Neuronal stem cell (in vitro differentiated cells): ENCODE data around the gene TKTL1.
A peak's percentile ranks its signal among the peaks of the same experiment; 100 is the strongest.

Source experiments
- DNase-seq: peaks from one replicate; pipeline ENCODE4 v3.0.0-alpha.2; 2013; ENCODE audit warnings: low spot score
- H2AFZ ChIP-seq: one replicate; pipeline ENCODE4 v1.6.1; 2013; ENCODE audit warnings: mild to moderate bottlenecking, low read length, inconsistent platforms
- H2AK5ac ChIP-seq: 2 replicates; pipeline ENCODE4 v1.6.1; 2013; ENCODE audit warnings: low read depth, mild to moderate bottlenecking, inconsistent platforms, low read length, moderate library complexity, mixed read lengths
- H2BK120ac ChIP-seq: 2 replicates; pipeline ENCODE4 v1.6.1; 2013; ENCODE audit warnings: low read depth, mild to moderate bottlenecking, inconsistent platforms, low read length, moderate library complexity, mixed read lengths
- H2BK12ac ChIP-seq: one replicate; pipeline ENCODE4 v1.6.1; 2013; ENCODE audit warnings: low read length, inconsistent platforms
- H2BK15ac ChIP-seq: 2 replicates; pipeline ENCODE4 v1.6.1; 2013; ENCODE audit warnings: mild to moderate bottlenecking, low read length, inconsistent platforms, mixed read lengths
- H2BK5ac ChIP-seq: one replicate; pipeline ENCODE4 v1.6.1; 2013; ENCODE audit warnings: inconsistent platforms, mild to moderate bottlenecking, low read length, moderate library complexity
- H3K14ac ChIP-seq: one replicate; pipeline ENCODE4 v1.6.1; 2013; ENCODE audit warnings: low read length, inconsistent platforms
- H3K18ac ChIP-seq: 2 replicates; pipeline ENCODE4 v1.6.1; 2013; ENCODE audit warnings: low read length, inconsistent platforms
- H3K23ac ChIP-seq: 2 replicates; pipeline ENCODE4 v1.6.1; 2013; ENCODE audit warnings: low read depth, mild to moderate bottlenecking, mixed read lengths, low read length, inconsistent platforms; ENCODE audit not compliant: poor library complexity
- H3K27ac ChIP-seq: replicated peaks from 3 replicates; pipeline ENCODE4 v1.5.1; 2013; ENCODE audit warnings: low read length, inconsistent platforms
- H3K27me3 ChIP-seq, 3 experiments: 2 replicates each; pipeline ENCODE4 v1.6.1; 2013; ENCODE audit warnings: low read length in 3 of 3, mild to moderate bottlenecking in 2 of 3, inconsistent platforms in 1 of 3, low read depth in 1 of 3, mixed read lengths in 1 of 3, moderate library complexity in 1 of 3; ENCODE audit not compliant: control insufficient read depth in 3 of 3, insufficient read depth in 3 of 3
- H3K36me3 ChIP-seq, 2 donors: replicated peaks in 1 of 2; 2 replicates each; pipeline ENCODE4 v1.6.1; 2013; ENCODE audit warnings: low read length in 2 of 2; ENCODE audit not compliant: control insufficient read depth in 2 of 2, insufficient read depth in 2 of 2
- H3K4ac ChIP-seq: 2 replicates; pipeline ENCODE4 v1.6.1; 2013; ENCODE audit warnings: inconsistent platforms, mild to moderate bottlenecking, low read length, moderate library complexity
- H3K4me1 ChIP-seq, 2 donors: 1 replicate in 1 of 2; 2 replicates in 1 of 2; pipeline ENCODE4 v1.6.1; 2013; ENCODE audit warnings: low read length in 2 of 2, low read depth in 1 of 2; ENCODE audit not compliant: control insufficient read depth in 2 of 2, insufficient read depth in 1 of 2
- H3K4me2 ChIP-seq: one replicate; pipeline ENCODE4 v1.6.1; 2013; ENCODE audit warnings: mild to moderate bottlenecking, low read length, inconsistent platforms; ENCODE audit not compliant: insufficient read depth, poor library complexity, severe bottlenecking
- H3K4me3 ChIP-seq, 2 donors: 2 replicates each; pipeline ENCODE4 v1.5.1; 2013; ENCODE audit warnings: low read length in 2 of 2, mild to moderate bottlenecking in 2 of 2, inconsistent platforms in 1 of 2, moderate library complexity in 1 of 2
- H3K79me1 ChIP-seq: one replicate; pipeline ENCODE4 v1.6.1; 2013; ENCODE audit warnings: low read depth, mild to moderate bottlenecking, inconsistent platforms, low read length, moderate library complexity
- H3K9ac ChIP-seq: one replicate; pipeline ENCODE4 v1.6.1; 2013; ENCODE audit warnings: mild to moderate bottlenecking, low read depth, low read length, inconsistent platforms; ENCODE audit not compliant: poor library complexity
- H3K9me3 ChIP-seq, 2 donors: replicated peaks in 1 of 2; 2 replicates each; pipeline versions ENCODE3 to v1.6.1; 2013; ENCODE audit warnings: low read length in 2 of 2, mild to moderate bottlenecking in 2 of 2, inconsistent platforms in 1 of 2, low read depth in 1 of 2, mixed read lengths in 1 of 2, moderate library complexity in 1 of 2; ENCODE audit not compliant: control insufficient read depth in 2 of 2, insufficient read depth in 1 of 2
- H4K8ac ChIP-seq: one replicate; pipeline ENCODE4 v1.6.1; 2013; ENCODE audit warnings: low read depth, mild to moderate bottlenecking, inconsistent platforms, low read length, moderate library complexity
- H4K91ac ChIP-seq: one replicate; pipeline ENCODE4 v1.6.1; 2013; ENCODE audit warnings: low read length, low read depth, mild to moderate bottlenecking, inconsistent platforms; ENCODE audit not compliant: poor library complexity
- WGBS, 2 donors: extraction: QIAGEN DNeasy Blood & Tissue Kit; methylation state at CpG; one replicate each; pipeline ENCODE4 v1.1.7; 2013; ENCODE audit warnings: missing lambda C conversion rate in 2 of 2, mixed read lengths in 1 of 2; ENCODE audit not compliant: insufficient read length in 2 of 2, insufficient replicate concordance in 1 of 2; ENCODE audit errors: extremely low coverage in 2 of 2; 5-methylcytosine and 5-hydroxymethylcytosine counted together

TKTL1 gene

GRCh38 chrX:154376774-154377173 lies 81.2 kb downstream of the TKTL1 start:
- Histone ChIP-seq H3K27me3 (no peaks in the 10 kb centered on the region), H2BK15ac (no peak overlapping the region), H3K36me3 (peaks cover 0 to 14% of the 10 kb centered on the region in 2 donors), H3K23ac (no peak overlapping the region), H2BK5ac (no peak overlapping the region), H3K14ac (no peak overlapping the region), H3K4ac (no peak overlapping the region), H3K4me1 (peaks cover 21 to 22% of the 10 kb centered on the region in 2 donors), H3K79me1 (peaks cover 2% of the 10 kb centered on the region), H3K27ac (no peak overlapping the region), H3K18ac (no peak overlapping the region), H2AK5ac (peak overlapping the region; percentile 13), H4K91ac (no peak overlapping the region), H4K8ac (no peak overlapping the region), H2BK12ac (no peak overlapping the region), H3K9ac (no peak overlapping the region), H2BK120ac (no peak overlapping the region), H3K9me3 (no peaks in the 10 kb centered on the region), H2AFZ (no peak overlapping the region), H3K4me2 (no peak overlapping the region), H3K4me3 (no peak overlapping the region)
- DNase-seq = no peak
- WGBS, 2 donors = no CpG with 5 or more reads among the region's 3 CpGs

GRCh38 chrX:154378059-154378798 lies 82.6 kb downstream of the TKTL1 start:
- Histone ChIP-seq H2BK12ac (no peak overlapping the region), H3K27ac (peak overlapping the region; percentile 95), H2AK5ac (peak overlapping the region; percentile 81), H2BK15ac (no peak overlapping the region), H3K4me2 (peak overlapping the region; percentile 73), H4K8ac (no peak overlapping the region), H3K14ac (peak overlapping the region; percentile 82), H3K23ac (peak overlapping the region; percentile 55), H3K79me1 (no peaks in the 10 kb centered on the region), H3K9me3 (no peaks in the 10 kb centered on the region), H4K91ac (no peak overlapping the region), H3K4ac (no peak overlapping the region), H3K4me3 (peak overlapping the region; percentile 65 to 84), H3K36me3 (peaks cover 0 to 22% of the 10 kb centered on the region in 2 donors), H2AFZ (peak overlapping the region; percentile 53), H3K27me3 (no peaks in the 10 kb centered on the region), H3K9ac (peak overlapping the region; percentile 90), H3K18ac (peak overlapping the region; percentile 95), H2BK120ac (peak overlapping the region; percentile 72), H3K4me1 (peaks cover 15 to 18% of the 10 kb centered on the region in 2 donors), H2BK5ac (peak overlapping the region; percentile 87)
- WGBS, 2 donors = no CpG with 5 or more reads among the region's 79 CpGs
- DNase-seq = no peak

GRCh38 chrX:154378799-154379568 lies 83.4 kb downstream of the TKTL1 start, which contains the start of gene EMD:
Gene EMD (plus strand): TSS chrX:154379295. CDS start chrX:154379485, 190 bp downstream.
- Histone ChIP-seq H2BK12ac (no peak within 1 kb of the TSS), H3K14ac (peak within 1 kb of the TSS; percentile 82), H3K9ac (peak within 1 kb of the TSS; percentile 90), H3K23ac (peak within 1 kb of the TSS; percentile 55), H3K27me3 (no peaks in the 10 kb centered on the region), H3K9me3 (no peaks in the 10 kb centered on the region), H3K27ac (peak within 1 kb of the TSS; percentile 95), H3K36me3 (peaks cover 0 to 22% of the 10 kb centered on the region in 2 donors), H3K4ac (no peak within 1 kb of the TSS), H2BK5ac (peak within 1 kb of the TSS; percentile 87), H2BK120ac (peak within 1 kb of the TSS; percentile 72), H3K4me3 (peak within 1 kb of the TSS; percentile 86 to 95), H4K8ac (no peak within 1 kb of the TSS), H2AK5ac (peak within 1 kb of the TSS; percentile 81), H4K91ac (no peak within 1 kb of the TSS), H2AFZ (peak within 1 kb of the TSS; percentile 53), H3K4me1 (peaks cover 11 to 18% of the 10 kb centered on the region in 2 donors), H3K4me2 (peak within 1 kb of the TSS; percentile 73), H3K79me1 (no peaks in the 10 kb centered on the region), H2BK15ac (no peak within 1 kb of the TSS), H3K18ac (peak within 1 kb of the TSS; percentile 95)
- peak; percentile 96 for DNase-seq
- no CpG with 5 or more reads among the region's 103 CpGs for WGBS, 2 donors

- no peak overlapping the region for H3K14ac ChIP-seq
- no peak overlapping the region for H2AFZ ChIP-seq
These were observed 84.0 kb downstream of the TKTL1 start for GRCh38 chrX:154379569-154379951.

More at GRCh38 chrX:154379569-154379951, 84.0 kb downstream of the TKTL1 start:
- Histone ChIP-seq H3K23ac (no peak overlapping the region), H4K91ac (no peak overlapping the region), H2BK12ac (no peak overlapping the region), H3K4me3 (peak overlapping the region; percentile 86 to 95), H2AK5ac (no peak overlapping the region), H2BK120ac (no peak overlapping the region), H3K9ac (peak overlapping the region; percentile 88), H3K9me3 (no peaks in the 10 kb centered on the region), H2BK15ac (no peak overlapping the region), H3K4ac (no peak overlapping the region), H3K27ac (peak overlapping the region; percentile 69), H3K79me1 (no peaks in the 10 kb centered on the region), H3K27me3 (no peaks in the 10 kb centered on the region), H2BK5ac (peak overlapping the region; percentile 82), H3K36me3 (peaks cover 0 to 22% of the 10 kb centered on the region in 2 donors), H3K4me2 (peak overlapping the region; percentile 54), H4K8ac (no peak overlapping the region), H3K4me1 (peaks cover 10 to 18% of the 10 kb centered on the region in 2 donors), H3K18ac (peak overlapping the region; percentile 92)
- no CpG with 5 or more reads among the region's 38 CpGs for WGBS, 2 donors
- no peak for DNase-seq
